ENCODE data around the gene WDR31. TPM values are rescaled to one million over a fixed set of nuclear protein-coding genes. Genes with fewer than 3 reads are reported as not detected.

The WDR31 gene
- total RNA-seq, 1 donor from 2014 or later, result 2.1 TPM

- Histone ChIP-seq H3K4me1 (ENCODE audit: control insufficient read depth in 3 of 3, insufficient read depth in 3 of 3, low read length in 3 of 3) (no peaks in the 10 kb centered on the region), H3K4me3 (ENCODE audit: low read length in 3 of 3) (no peak overlapping the region), H3K9ac (ENCODE audit: low read depth in 1 of 3, low read length in 3 of 3) (no peak overlapping the region), H3K36me3 (ENCODE audit: control insufficient read depth in 3 of 3, insufficient read depth in 3 of 3, low read length in 3 of 3) (peaks cover 4 to 11% (median 5%) of the 10 kb centered on the region in 3 donors), H3K27ac (ENCODE audit: low read depth, low read length) (no peak overlapping the region), H3K9me3 (ENCODE audit: control insufficient read depth in 3 of 3, low read length in 3 of 3) (no peaks in the 10 kb centered on the region), H3K27me3 (ENCODE audit: control insufficient read depth in 3 of 3, insufficient read depth in 3 of 3, low read length in 3 of 3) (no peaks in the 10 kb centered on the region)
These were observed 24.0 kb downstream of the WDR31 start for GRCh38 chr9:113316030-113316429.

- no peaks in the 10 kb centered on the region for H3K9me3 ChIP-seq (ENCODE audit: control insufficient read depth in 3 of 3, low read length in 3 of 3)
- no peak overlapping the region for H3K27ac ChIP-seq (ENCODE audit: low read depth, low read length)
- no peak overlapping the region for H3K4me3 ChIP-seq (ENCODE audit: low read length in 3 of 3)
- peaks cover 2 to 9% (median 4%) of the 10 kb centered on the region in 3 donors for H3K36me3 ChIP-seq (ENCODE audit: control insufficient read depth in 3 of 3, insufficient read depth in 3 of 3, low read length in 3 of 3)
- H3K9ac ChIP-seq (ENCODE audit: low read depth in 1 of 3, low read length in 3 of 3), result no peak overlapping the region
- no peaks in the 10 kb centered on the region for H3K27me3 ChIP-seq (ENCODE audit: control insufficient read depth in 3 of 3, insufficient read depth in 3 of 3, low read length in 3 of 3)
- H3K4me1 ChIP-seq (ENCODE audit: control insufficient read depth in 3 of 3, insufficient read depth in 3 of 3, low read length in 3 of 3), result no peaks in the 10 kb centered on the region
These were observed 24.8 kb downstream of the WDR31 start for GRCh38 chr9:113315231-113315630.

- H3K27ac ChIP-seq (ENCODE audit: low read depth, low read length), result no peak overlapping the region
- no peak overlapping the region for H3K9ac ChIP-seq (ENCODE audit: low read depth in 1 of 3, low read length in 3 of 3)
- H3K4me3 ChIP-seq (ENCODE audit: low read length in 3 of 3), result no peak overlapping the region
- no peaks in the 10 kb centered on the region for H3K27me3 ChIP-seq (ENCODE audit: control insufficient read depth in 3 of 3, insufficient read depth in 3 of 3, low read length in 3 of 3)
- peaks cover 0 to 4% (median 0%) of the 10 kb centered on the region in 3 donors for H3K36me3 ChIP-seq (ENCODE audit: control insufficient read depth in 3 of 3, insufficient read depth in 3 of 3, low read length in 3 of 3)
- no peaks in the 10 kb centered on the region for H3K9me3 ChIP-seq (ENCODE audit: control insufficient read depth in 3 of 3, low read length in 3 of 3)
- no peaks in the 10 kb centered on the region for H3K4me1 ChIP-seq (ENCODE audit: control insufficient read depth in 3 of 3, insufficient read depth in 3 of 3, low read length in 3 of 3)
These were observed 26.8 kb downstream of the WDR31 start for GRCh38 chr9:113313261-113313660.

- Histone ChIP-seq H3K27ac (ENCODE audit: low read depth, low read length) (no peak overlapping the region), H3K9me3 (ENCODE audit: control insufficient read depth in 3 of 3, low read length in 3 of 3) (no peaks in the 10 kb centered on the region), H3K36me3 (ENCODE audit: control insufficient read depth in 3 of 3, insufficient read depth in 3 of 3, low read length in 3 of 3) (peaks cover 0 to 4% (median 0%) of the 10 kb centered on the region in 3 donors), H3K4me3 (ENCODE audit: low read length in 3 of 3) (no peak overlapping the region), H3K9ac (ENCODE audit: low read depth in 1 of 3, low read length in 3 of 3) (no peak overlapping the region), H3K4me1 (ENCODE audit: control insufficient read depth in 3 of 3, insufficient read depth in 3 of 3, low read length in 3 of 3) (no peaks in the 10 kb centered on the region), H3K27me3 (ENCODE audit: control insufficient read depth in 3 of 3, insufficient read depth in 3 of 3, low read length in 3 of 3) (peaks cover 0 to 3% (median 2%) of the 10 kb centered on the region in 3 donors)
These were observed 28.1 kb downstream of the WDR31 start for GRCh38 chr9:113311961-113312360.

- H3K27ac ChIP-seq (ENCODE audit: low read depth, low read length), result peak overlapping the region; percentile 19
These were observed 29.5 kb downstream of the WDR31 start for GRCh38 chr9:113310538-113310937.

GRCh38 chr9:113309204-113309813 lies 30.8 kb downstream of the WDR31 start:
- Histone ChIP-seq H3K27ac (ENCODE audit: low read depth, low read length) (no peak overlapping the region), H3K27me3 (ENCODE audit: control insufficient read depth in 3 of 3, insufficient read depth in 3 of 3, low read length in 3 of 3) (peaks cover 0 to 3% (median 2%) of the 10 kb centered on the region in 3 donors), H3K4me1 (ENCODE audit: control insufficient read depth in 3 of 3, insufficient read depth in 3 of 3, low read length in 3 of 3) (no peaks in the 10 kb centered on the region), H3K36me3 (ENCODE audit: control insufficient read depth in 3 of 3, insufficient read depth in 3 of 3, low read length in 3 of 3) (no peaks in the 10 kb centered on the region), H3K9ac (ENCODE audit: low read depth in 1 of 3, low read length in 3 of 3) (no peak overlapping the region), H3K9me3 (ENCODE audit: control insufficient read depth in 3 of 3, low read length in 3 of 3) (no peaks in the 10 kb centered on the region), H3K4me3 (ENCODE audit: low read length in 3 of 3) (no peak overlapping the region)

More at GRCh38 chr9:113310538-113310937, 29.5 kb downstream of the WDR31 start:
- no peaks in the 10 kb centered on the region for H3K36me3 ChIP-seq (ENCODE audit: control insufficient read depth in 3 of 3, insufficient read depth in 3 of 3, low read length in 3 of 3)
- peaks cover 0 to 3% (median 2%) of the 10 kb centered on the region in 3 donors for H3K27me3 ChIP-seq (ENCODE audit: control insufficient read depth in 3 of 3, insufficient read depth in 3 of 3, low read length in 3 of 3)
- H3K9me3 ChIP-seq (ENCODE audit: control insufficient read depth in 3 of 3, low read length in 3 of 3), result no peaks in the 10 kb centered on the region
- no peak overlapping the region for H3K9ac ChIP-seq (ENCODE audit: low read depth in 1 of 3, low read length in 3 of 3)
- no peaks in the 10 kb centered on the region for H3K4me1 ChIP-seq (ENCODE audit: control insufficient read depth in 3 of 3, insufficient read depth in 3 of 3, low read length in 3 of 3)
- no peak overlapping the region for H3K4me3 ChIP-seq (ENCODE audit: low read length in 3 of 3)

- H3K9me3 ChIP-seq (ENCODE audit: control insufficient read depth in 3 of 3, low read length in 3 of 3), result no peaks in the 10 kb centered on the region
- H3K9ac ChIP-seq (ENCODE audit: low read depth in 1 of 3, low read length in 3 of 3), result no peak overlapping the region
- H3K27me3 ChIP-seq (ENCODE audit: control insufficient read depth in 3 of 3, insufficient read depth in 3 of 3, low read length in 3 of 3), result peaks cover 0 to 3% (median 2%) of the 10 kb centered on the region in 3 donors
- H3K4me3 ChIP-seq (ENCODE audit: low read length in 3 of 3), result no peak overlapping the region
- H3K4me1 ChIP-seq (ENCODE audit: control insufficient read depth in 3 of 3, insufficient read depth in 3 of 3, low read length in 3 of 3), result no peaks in the 10 kb centered on the region
- no peaks in the 10 kb centered on the region for H3K36me3 ChIP-seq (ENCODE audit: control insufficient read depth in 3 of 3, insufficient read depth in 3 of 3, low read length in 3 of 3)
- no peak overlapping the region for H3K27ac ChIP-seq (ENCODE audit: low read depth, low read length)
These were observed 32.6 kb downstream of the WDR31 start for GRCh38 chr9:113307396-113307975.

GRCh38 chr9:113306566-113306965 lies 33.5 kb downstream of the WDR31 start:
- H3K36me3 ChIP-seq (ENCODE audit: control insufficient read depth in 3 of 3, insufficient read depth in 3 of 3, low read length in 3 of 3), result no peaks in the 10 kb centered on the region
- no peaks in the 10 kb centered on the region for H3K9me3 ChIP-seq (ENCODE audit: control insufficient read depth in 3 of 3, low read length in 3 of 3)
- H3K9ac ChIP-seq (ENCODE audit: low read depth in 1 of 3, low read length in 3 of 3), result no peak overlapping the region
- H3K27ac ChIP-seq (ENCODE audit: low read depth, low read length), result no peak overlapping the region
- peaks cover 0 to 3% (median 2%) of the 10 kb centered on the region in 3 donors for H3K27me3 ChIP-seq (ENCODE audit: control insufficient read depth in 3 of 3, insufficient read depth in 3 of 3, low read length in 3 of 3)
- no peaks in the 10 kb centered on the region for H3K4me1 ChIP-seq (ENCODE audit: control insufficient read depth in 3 of 3, insufficient read depth in 3 of 3, low read length in 3 of 3)
- no peak overlapping the region for H3K4me3 ChIP-seq (ENCODE audit: low read length in 3 of 3)

GRCh38 chr9:113302792-113303418 lies 37.2 kb downstream of the WDR31 start, which contains the start of gene RNF183:
Gene RNF183 (minus strand): TSS chr9:113303376. CDS start chr9:113298184, 5,192 bp downstream.
- Histone ChIP-seq H3K4me1 (ENCODE audit: control insufficient read depth in 3 of 3, insufficient read depth in 3 of 3, low read length in 3 of 3) (no peaks in the 10 kb centered on the region), H3K27ac (ENCODE audit: low read depth, low read length) (no peak within 1 kb of the TSS), H3K9ac (ENCODE audit: low read depth in 1 of 3, low read length in 3 of 3) (no peak within 1 kb of the TSS), H3K4me3 (ENCODE audit: low read length in 3 of 3) (no peak within 1 kb of the TSS), H3K36me3 (ENCODE audit: control insufficient read depth in 3 of 3, insufficient read depth in 3 of 3, low read length in 3 of 3) (no peaks in the 10 kb centered on the region), H3K27me3 (ENCODE audit: control insufficient read depth in 3 of 3, insufficient read depth in 3 of 3, low read length in 3 of 3) (peaks cover 0 to 3% (median 2%) of the 10 kb centered on the region in 3 donors), H3K9me3 (ENCODE audit: control insufficient read depth in 3 of 3, low read length in 3 of 3) (no peaks in the 10 kb centered on the region)

- Histone ChIP-seq H3K27me3 (ENCODE audit: control insufficient read depth in 3 of 3, insufficient read depth in 3 of 3, low read length in 3 of 3) (no peaks in the 10 kb centered on the region), H3K27ac (ENCODE audit: low read depth, low read length) (no peak overlapping the region), H3K4me3 (ENCODE audit: low read length in 3 of 3) (no peak overlapping the region), H3K4me1 (ENCODE audit: control insufficient read depth in 3 of 3, insufficient read depth in 3 of 3, low read length in 3 of 3) (no peaks in the 10 kb centered on the region), H3K9me3 (ENCODE audit: control insufficient read depth in 3 of 3, low read length in 3 of 3) (no peaks in the 10 kb centered on the region), H3K36me3 (ENCODE audit: control insufficient read depth in 3 of 3, insufficient read depth in 3 of 3, low read length in 3 of 3) (no peaks in the 10 kb centered on the region), H3K9ac (ENCODE audit: low read depth in 1 of 3, low read length in 3 of 3) (no peak overlapping the region)
These were observed 38.5 kb downstream of the WDR31 start for GRCh38 chr9:113301548-113301947.

All from skeletal muscle tissue (tissue), 4 donors.